AG09319 (cell line): ENCODE measurements around the gene RAE1.

Experiments used
- DNase-seq: peaks from one replicate; pipeline ENCODE4 v3.0.0-alpha.2; 2010; ENCODE audit warnings: low read depth; ENCODE audit errors: extremely low read depth
- CTCF ChIP-seq: IDR thresholded peaks from 2 replicates; pipeline ENCODE4 v1.5.1; 2011; ENCODE audit warnings: low read depth, mild to moderate bottlenecking, inconsistent platforms, low read length, moderate library complexity

Gene RAE1

GRCh38 chr20:57409672-57410397 is 58.8 kb downstream of the RAE1 start:
- no peak for DNase-seq
- no peak for TF ChIP-seq CTCF

- DNase-seq: no peak
- no peak for TF ChIP-seq CTCF
Measured at GRCh38 chr20:57410398-57410920, 59.4 kb downstream of the RAE1 start.

DNA sequence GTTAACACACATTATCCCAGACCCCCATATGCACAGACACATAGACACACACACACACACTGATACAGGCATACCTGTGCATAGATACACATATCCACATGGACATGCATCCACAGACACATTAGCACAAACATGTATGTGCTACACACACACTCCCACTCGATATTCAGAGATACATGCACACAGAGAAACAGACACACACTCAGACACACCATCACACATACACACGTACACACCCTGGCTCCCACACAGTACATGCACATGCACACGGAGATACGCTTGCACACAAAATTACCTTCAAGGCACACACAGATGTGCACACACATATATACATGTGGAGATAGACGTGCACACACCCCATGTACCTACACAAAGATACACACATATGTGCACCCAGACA is 59.9 kb downstream of the RAE1 start:
- no peak for TF ChIP-seq CTCF
- no peak for DNase-seq

- TF ChIP-seq CTCF: no peak
- no peak for DNase-seq
Measured at GRCh38 chr20:57411406-57412283, 60.6 kb downstream of the RAE1 start.

DNA sequence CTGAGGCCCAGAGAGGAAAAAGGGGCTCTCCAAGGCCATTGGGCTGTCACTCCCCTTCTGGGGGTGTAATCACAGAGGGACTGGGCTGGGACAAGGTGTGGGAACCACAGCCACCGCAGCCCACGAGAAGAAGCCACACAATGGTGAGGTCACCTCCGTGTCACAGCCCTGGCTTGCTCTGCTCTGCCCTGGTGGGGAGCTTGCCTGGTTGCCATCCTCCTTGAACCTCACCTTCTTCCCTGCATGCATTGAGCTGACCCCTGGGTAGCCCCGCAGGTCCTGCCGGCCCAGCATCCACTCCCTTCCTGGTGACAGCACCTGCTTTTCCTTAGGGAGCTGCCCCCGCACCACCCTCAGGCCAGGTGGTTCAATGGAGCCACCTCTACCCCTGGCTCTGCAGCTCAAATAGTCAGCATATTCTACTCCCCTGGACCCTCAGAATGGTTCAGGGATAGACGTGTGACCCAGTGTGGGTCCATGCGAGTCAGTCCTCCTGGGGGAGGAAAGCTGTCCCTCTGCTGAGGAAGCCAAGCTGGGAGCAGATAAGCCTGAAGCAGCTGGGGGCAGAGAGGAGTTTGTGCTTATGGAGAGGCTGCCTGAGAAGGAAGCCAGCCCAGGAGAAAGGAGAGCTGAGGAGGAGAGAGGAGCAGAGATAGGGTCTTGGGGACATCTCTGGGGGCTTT is 61.4 kb downstream of the RAE1 start:
- no peak for TF ChIP-seq CTCF
- DNase-seq: no peak

GRCh38 chr20:57413986-57414385 is 62.9 kb downstream of the RAE1 start:
- TF ChIP-seq CTCF: no peak
- DNase-seq: no peak
